ENCODE measurements around the gene ASMTL.

Gene ASMTL

DNA sequence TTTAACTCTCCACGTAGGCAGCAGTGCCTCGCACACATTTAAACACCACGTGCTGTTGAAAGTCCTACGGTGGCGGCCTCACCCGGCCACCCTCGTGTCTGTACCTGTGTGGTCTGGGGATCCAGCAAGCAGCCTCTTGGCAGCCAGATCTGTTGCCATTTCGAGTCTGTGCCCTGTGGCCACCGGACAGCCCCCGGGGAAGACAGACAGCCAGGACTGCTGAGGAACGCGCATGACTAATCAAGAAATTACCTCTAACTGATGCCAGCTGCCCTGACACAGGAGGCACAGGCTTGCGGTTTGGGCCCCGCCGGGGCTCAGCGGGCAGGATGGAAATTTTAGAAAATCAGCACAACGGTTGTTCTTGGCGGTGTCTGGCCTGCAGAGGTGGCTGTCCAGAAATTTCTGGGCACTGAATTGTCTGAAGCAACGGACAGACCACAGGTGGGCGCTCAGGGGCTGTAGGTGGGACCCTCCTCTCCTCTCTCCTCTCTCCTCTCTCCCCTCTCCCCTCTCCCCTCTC lies 15.6 kb upstream of the ASMTL start (continued):
- TF ChIP-seq, protein P1, sequence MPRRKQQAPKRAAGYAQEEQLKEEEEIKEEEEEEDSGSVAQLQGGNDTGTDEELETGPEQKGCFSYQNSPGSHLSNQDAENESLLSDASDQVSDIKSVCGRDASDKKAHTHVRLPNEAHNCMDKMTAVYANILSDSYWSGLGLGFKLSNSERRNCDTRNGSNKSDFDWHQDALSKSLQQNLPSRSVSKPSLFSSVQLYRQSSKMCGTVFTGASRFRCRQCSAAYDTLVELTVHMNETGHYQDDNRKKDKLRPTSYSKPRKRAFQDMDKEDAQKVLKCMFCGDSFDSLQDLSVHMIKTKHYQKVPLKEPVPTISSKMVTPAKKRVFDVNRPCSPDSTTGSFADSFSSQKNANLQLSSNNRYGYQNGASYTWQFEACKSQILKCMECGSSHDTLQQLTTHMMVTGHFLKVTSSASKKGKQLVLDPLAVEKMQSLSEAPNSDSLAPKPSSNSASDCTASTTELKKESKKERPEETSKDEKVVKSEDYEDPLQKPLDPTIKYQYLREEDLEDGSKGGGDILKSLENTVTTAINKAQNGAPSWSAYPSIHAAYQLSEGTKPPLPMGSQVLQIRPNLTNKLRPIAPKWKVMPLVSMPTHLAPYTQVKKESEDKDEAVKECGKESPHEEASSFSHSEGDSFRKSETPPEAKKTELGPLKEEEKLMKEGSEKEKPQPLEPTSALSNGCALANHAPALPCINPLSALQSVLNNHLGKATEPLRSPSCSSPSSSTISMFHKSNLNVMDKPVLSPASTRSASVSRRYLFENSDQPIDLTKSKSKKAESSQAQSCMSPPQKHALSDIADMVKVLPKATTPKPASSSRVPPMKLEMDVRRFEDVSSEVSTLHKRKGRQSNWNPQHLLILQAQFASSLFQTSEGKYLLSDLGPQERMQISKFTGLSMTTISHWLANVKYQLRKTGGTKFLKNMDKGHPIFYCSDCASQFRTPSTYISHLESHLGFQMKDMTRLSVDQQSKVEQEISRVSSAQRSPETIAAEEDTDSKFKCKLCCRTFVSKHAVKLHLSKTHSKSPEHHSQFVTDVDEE (CRISPR knock-in tag; IDR thresholded peaks at IDR 0.05) = no peak
- TF ChIP-seq ISL1 (CRISPR knock-in tag; IDR thresholded peaks at IDR 0.05) (no peak), OSR1 (CRISPR knock-in tag; IDR thresholded peaks at IDR 0.05) (no peak), SNAI2 (CRISPR knock-in tag; IDR thresholded peaks at IDR 0.05) (no peak)

DNA sequence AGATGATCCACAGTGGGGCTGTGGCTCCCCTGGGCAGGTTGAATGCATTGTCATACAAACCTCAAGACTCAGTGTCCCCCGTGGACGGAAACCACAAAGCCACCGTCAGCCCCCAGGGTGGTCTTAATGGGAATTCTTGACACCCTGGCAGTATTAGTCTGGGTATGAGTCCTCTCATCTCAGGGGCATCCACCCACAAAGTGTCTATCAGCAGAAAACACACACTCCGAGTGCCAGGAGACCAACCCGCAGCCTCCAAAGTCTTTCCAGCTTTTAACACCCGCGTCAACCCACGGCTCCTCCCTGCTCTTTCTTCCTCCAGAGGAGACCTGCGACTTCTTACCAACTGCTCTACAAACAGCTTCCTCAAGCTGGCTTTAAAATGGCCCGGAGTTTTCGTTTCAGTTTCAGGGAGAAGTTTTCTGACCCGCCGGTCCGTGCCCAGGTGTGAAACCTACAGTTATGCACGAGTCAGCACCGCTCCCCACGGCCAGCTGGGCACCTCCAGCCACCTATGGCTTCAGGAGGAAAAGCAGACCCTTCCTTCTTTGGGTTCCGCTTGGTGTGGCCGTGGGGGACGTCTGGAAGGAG lies 14.4 kb upstream of the ASMTL start:
- TF ChIP-seq, protein P2, sequence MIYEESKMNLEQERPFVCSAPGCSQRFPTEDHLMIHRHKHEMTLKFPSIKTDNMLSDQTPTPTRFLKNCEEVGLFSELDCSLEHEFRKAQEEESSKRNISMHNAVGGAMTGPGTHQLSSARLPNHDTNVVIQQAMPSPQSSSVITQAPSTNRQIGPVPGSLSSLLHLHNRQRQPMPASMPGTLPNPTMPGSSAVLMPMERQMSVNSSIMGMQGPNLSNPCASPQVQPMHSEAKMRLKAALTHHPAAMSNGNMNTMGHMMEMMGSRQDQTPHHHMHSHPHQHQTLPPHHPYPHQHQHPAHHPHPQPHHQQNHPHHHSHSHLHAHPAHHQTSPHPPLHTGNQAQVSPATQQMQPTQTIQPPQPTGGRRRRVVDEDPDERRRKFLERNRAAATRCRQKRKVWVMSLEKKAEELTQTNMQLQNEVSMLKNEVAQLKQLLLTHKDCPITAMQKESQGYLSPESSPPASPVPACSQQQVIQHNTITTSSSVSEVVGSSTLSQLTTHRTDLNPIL (CRISPR knock-in tag; IDR thresholded peaks at IDR 0.05; ENCODE audit: low read depth) = no peak
- TF ChIP-seq, protein P3, sequence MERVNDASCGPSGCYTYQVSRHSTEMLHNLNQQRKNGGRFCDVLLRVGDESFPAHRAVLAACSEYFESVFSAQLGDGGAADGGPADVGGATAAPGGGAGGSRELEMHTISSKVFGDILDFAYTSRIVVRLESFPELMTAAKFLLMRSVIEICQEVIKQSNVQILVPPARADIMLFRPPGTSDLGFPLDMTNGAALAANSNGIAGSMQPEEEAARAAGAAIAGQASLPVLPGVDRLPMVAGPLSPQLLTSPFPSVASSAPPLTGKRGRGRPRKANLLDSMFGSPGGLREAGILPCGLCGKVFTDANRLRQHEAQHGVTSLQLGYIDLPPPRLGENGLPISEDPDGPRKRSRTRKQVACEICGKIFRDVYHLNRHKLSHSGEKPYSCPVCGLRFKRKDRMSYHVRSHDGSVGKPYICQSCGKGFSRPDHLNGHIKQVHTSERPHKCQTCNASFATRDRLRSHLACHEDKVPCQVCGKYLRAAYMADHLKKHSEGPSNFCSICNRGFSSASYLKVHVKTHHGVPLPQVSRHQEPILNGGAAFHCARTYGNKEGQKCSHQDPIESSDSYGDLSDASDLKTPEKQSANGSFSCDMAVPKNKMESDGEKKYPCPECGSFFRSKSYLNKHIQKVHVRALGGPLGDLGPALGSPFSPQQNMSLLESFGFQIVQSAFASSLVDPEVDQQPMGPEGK (CRISPR knock-in tag; IDR thresholded peaks at IDR 0.05; ENCODE audit: borderline replicate concordance) = no peak
- TF ChIP-seq ZFP30 (CRISPR knock-in tag; IDR thresholded peaks at IDR 0.05) (no peak), ZFP3 (CRISPR knock-in tag; IDR thresholded peaks at IDR 0.05) (no peak), ESRRG (CRISPR knock-in tag; IDR thresholded peaks at IDR 0.05) (no peak), ZNF70 (CRISPR knock-in tag; IDR thresholded peaks at IDR 0.05) (no peak), ARNTL (CRISPR knock-in tag; IDR thresholded peaks at IDR 0.05; ENCODE audit: borderline replicate concordance, low read depth) (no peak), SNAI2 (CRISPR knock-in tag; IDR thresholded peaks at IDR 0.05) (no peak), RARB (CRISPR knock-in tag; IDR thresholded peaks at IDR 0.05) (no peak), BACH2 (CRISPR knock-in tag; IDR thresholded peaks at IDR 0.05; ENCODE audit: borderline replicate concordance) (no peak)
- TF ChIP-seq, protein P4, sequence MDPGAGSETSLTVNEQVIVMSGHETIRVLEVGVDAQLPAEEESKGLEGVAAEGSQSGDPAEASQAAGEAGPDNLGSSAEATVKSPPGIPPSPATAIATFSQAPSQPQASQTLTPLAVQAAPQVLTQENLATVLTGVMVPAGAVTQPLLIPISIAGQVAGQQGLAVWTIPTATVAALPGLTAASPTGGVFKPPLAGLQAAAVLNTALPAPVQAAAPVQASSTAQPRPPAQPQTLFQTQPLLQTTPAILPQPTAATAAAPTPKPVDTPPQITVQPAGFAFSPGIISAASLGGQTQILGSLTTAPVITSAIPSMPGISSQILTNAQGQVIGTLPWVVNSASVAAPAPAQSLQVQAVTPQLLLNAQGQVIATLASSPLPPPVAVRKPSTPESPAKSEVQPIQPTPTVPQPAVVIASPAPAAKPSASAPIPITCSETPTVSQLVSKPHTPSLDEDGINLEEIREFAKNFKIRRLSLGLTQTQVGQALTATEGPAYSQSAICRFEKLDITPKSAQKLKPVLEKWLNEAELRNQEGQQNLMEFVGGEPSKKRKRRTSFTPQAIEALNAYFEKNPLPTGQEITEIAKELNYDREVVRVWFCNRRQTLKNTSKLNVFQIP (CRISPR knock-in tag; IDR thresholded peaks at IDR 0.05; ENCODE audit: borderline replicate concordance, low read depth) = no peak

DNA sequence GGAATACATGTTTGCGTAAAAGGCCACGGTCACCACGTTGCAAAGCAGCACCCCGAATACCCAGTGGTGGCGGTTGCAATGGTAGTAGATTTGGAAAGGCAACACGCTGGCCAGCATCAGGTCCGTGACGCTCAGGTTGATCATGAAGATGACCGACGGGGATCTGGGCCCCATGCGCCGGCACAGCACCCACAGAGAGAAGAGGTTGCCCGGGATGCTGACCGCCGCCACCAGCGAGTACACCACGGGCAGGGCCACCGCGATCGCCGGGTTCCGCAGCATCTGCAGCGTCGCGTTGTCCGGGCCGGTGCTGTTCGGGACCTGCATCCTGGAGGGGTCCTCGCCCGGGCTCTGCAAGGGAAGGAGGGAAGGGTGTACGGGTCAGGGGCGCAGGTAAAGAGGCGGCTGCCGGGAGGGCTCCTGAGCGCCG lies 13.5 kb upstream of the ASMTL start:
- ATAC-seq = no peak

More for the DNA sequence above, 14.4 kb upstream of the ASMTL start:
- no peak; the same call in 2 of the 3 replicates for ATAC-seq

More for the DNA sequence above, 13.5 kb upstream of the ASMTL start:
- TF ChIP-seq GLIS3 (CRISPR knock-in tag; IDR thresholded peaks at IDR 0.05) = no peak
- no peak for TF ChIP-seq ESRRG (CRISPR knock-in tag; IDR thresholded peaks at IDR 0.05)
- TF ChIP-seq ISL1 (CRISPR knock-in tag; IDR thresholded peaks at IDR 0.05) = no peak
- TF ChIP-seq ARNTL (CRISPR knock-in tag; IDR thresholded peaks at IDR 0.05; ENCODE audit: borderline replicate concordance, low read depth) = no peak
- no peak for TF ChIP-seq ZC3H10 (CRISPR knock-in tag; IDR thresholded peaks at IDR 0.05)
- TF ChIP-seq TCF4 (CRISPR knock-in tag; IDR thresholded peaks at IDR 0.05; ENCODE audit: borderline replicate concordance) = no peak
- no peak for TF ChIP-seq OSR1 (CRISPR knock-in tag; IDR thresholded peaks at IDR 0.05)
- TF ChIP-seq, protein P2 (CRISPR knock-in tag; IDR thresholded peaks at IDR 0.05; ENCODE audit: low read depth) = no peak
- TF ChIP-seq, protein P3 (CRISPR knock-in tag; IDR thresholded peaks at IDR 0.05; ENCODE audit: borderline replicate concordance) = no peak
- no peak for TF ChIP-seq RARB (CRISPR knock-in tag; IDR thresholded peaks at IDR 0.05)
- TF ChIP-seq SNAI2 (CRISPR knock-in tag; IDR thresholded peaks at IDR 0.05) = no peak
- TF ChIP-seq CSDC2 (CRISPR knock-in tag; IDR thresholded peaks at IDR 0.05) = no peak
- no peak for TF ChIP-seq ZFP3 (CRISPR knock-in tag; IDR thresholded peaks at IDR 0.05)
- TF ChIP-seq, protein P1 (CRISPR knock-in tag; IDR thresholded peaks at IDR 0.05) = no peak
- no peak for TF ChIP-seq TOX (CRISPR knock-in tag; IDR thresholded peaks at IDR 0.05; ENCODE audit: borderline replicate concordance)
- TF ChIP-seq ZNF8 (CRISPR knock-in tag; IDR thresholded peaks at IDR 0.05) = no peak
